HG03159 (cell line): Measurements from ENCODE around the gene PRM3.

Source experiments
- ATAC-seq: cut with Tn5 transposase; IDR thresholded peaks from one replicate; pipeline ENCODE4 v1.9.1; 2021; ENCODE audit warnings: mild to moderate bottlenecking, moderate library complexity; ENCODE audit not compliant: unreplicated experiment

Gene PRM3

GRCh38 chr16:11283820-11284248, 10.4 kb upstream of the PRM3 start:
- ATAC-seq, result no peak

DNA sequence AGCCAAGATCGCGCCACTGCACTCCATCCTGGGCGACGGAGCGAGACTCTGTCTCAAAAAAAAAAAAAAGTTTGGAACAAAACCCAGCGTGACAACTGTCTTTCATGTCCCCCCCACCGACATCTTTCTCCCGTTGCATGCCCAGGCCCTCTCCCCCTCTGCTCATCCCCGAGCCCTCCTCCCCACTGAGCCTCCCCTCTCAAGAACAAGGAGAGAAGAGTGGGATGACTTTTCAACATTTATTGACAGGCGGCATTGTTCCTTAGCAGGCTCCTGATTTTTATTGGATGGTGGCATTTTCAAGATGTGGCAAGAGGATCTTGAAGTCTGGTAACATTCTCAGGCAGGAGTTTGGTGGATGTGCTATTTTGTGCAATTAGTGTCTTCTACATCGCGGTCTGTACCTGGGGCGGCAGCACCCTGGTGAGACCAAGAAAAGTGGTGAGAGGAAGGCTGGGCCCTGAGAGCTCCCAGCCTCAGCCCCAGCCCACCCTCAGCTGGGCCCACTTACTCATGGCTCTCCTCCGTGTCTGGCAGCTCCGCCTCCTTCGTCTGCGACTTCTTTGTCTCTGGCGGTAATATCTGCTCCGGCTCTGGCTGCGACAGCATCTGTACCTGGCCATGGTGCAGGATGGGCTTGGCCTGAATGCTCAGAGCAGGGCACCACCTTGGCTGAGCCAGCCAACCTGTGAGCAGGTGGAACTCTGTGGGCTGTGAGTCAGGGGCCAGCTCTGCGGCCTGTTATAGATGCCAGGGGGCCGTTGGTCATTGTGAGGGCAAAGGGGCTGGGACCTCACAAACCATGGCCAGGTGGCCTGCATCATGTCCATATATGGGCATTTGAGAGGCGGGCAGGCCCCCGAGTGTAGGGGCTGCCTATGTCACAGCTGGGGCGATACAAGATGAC, 7.4 kb upstream of the PRM3 start, which contains the start of gene PRM1:
Gene PRM1 (minus strand): TSS at position 715 of the 907 bp plus-strand sequence. CDS start 92 bp downstream, at position 623.
- ATAC-seq, result no peak

GRCh38 chr16:11278681-11279628, 5.5 kb upstream of the PRM3 start:
- no peak for ATAC-seq

GRCh38 chr16:11277607-11278337, 4.3 kb upstream of the PRM3 start:
- no peak for ATAC-seq

GRCh38 chr16:11276896-11277593, 3.6 kb upstream of the PRM3 start:
- no peak for ATAC-seq

DNA sequence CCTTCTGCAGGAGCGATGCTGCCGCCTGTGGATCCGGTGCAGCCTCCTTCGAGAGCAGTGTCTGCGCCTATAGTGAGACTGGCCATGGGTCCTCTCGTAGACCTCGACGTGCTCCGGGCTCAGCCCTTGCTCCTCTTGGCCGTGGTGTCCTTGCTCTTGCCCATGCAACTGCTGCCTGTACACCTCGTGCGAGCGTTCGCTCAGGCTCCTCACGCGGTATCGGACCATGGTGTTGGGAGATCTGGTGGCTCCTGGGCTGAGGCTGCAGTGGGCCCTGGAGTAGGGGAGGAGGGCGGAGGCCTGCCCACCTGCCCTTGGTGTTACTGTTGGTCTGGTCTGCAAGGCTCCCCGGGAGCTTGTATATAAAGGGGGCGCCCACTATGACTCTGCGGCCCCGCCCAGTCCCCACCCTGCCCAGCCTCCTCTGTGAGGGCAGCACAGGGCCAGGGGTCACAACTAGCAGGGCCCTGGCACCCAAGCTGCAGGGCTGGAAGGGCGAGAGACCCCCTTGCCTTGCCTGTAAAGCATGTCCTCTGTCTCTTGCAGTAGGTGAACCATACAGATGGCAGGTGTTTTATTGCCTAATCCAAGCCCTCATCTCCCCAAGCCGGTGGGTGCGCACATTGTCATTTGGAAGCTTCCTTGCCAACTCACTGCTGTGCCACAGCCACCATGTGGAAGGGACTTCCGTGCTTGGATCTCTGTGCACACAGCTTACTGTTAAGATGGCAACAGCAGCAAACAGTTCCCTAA, 2.9 kb upstream of the PRM3 start, which contains the start of gene PRM2:
Gene PRM2 (minus strand): TSS at position 338 of the 753 bp plus-strand sequence. CDS start 110 bp downstream, at position 228.
- ATAC-seq, result no peak

- ATAC-seq, result no peak
Observed at GRCh38 chr16:11274964-11275363, 1.5 kb upstream of the PRM3 start.

- ATAC-seq, result no peak
Observed at GRCh38 chr16:11273721-11274324, 394 bp upstream of the PRM3 start.

- no peak for ATAC-seq
Observed at GRCh38 chr16:11272484-11272883, 945 bp downstream of the PRM3 start.

- no peak for ATAC-seq
Observed at GRCh38 chr16:11271610-11272009, 1.8 kb downstream of the PRM3 start.

DNA sequence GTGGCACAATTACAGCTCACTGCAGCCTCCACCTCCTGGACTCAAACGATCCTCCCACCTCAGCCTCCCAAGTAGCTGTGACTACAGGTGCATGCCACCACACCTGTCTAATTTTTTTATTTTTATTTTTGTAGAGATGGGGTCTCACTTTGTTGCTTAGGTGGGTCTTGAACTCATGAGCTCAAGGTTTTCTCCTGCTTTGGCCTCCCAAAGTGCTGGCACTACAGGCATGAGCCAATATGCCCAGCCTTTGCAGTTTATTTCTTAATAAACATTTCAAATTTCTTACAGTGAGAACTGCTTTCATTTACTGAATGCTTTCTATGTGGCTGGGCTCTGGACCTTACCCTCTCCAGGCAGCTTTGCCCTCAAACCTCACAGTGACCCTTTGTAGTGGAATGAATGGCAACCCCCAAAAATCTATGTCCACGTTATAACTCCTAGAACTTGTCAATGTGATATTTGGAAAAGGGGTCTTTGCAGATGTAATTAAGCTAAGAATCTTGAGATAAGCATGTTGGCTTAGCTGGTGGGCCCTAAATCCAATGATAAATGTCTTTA, 2.7 kb downstream of the PRM3 start:
- ATAC-seq, result no peak

GRCh38 chr16:11268921-11269375, 4.5 kb downstream of the PRM3 start, which contains the start of gene TNP2:
TNP2 (minus strand) TSS chr16:11269325; CDS start chr16:11269262, 63 bp downstream.
- no peak for ATAC-seq

DNA sequence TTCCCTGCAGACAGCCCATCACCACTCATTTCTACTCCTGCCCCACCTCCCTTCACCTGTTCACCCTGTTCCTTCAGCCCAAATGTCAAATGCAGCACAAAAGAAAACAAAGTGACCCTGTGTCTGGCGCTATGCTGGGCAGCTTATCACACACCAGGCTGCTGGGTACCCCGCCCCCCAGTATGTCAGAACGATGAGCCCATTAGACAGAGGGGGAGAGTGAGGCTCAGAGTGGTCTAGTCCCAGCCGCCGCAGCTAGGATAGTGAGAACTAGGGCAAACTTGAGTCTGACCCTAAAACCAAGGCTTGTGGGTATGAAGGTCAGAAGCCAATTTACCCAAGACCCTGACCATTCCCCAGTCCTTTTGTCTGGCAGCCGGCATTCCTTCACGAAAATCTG, 8.3 kb downstream of the PRM3 start:
- ATAC-seq, result no peak

DNA sequence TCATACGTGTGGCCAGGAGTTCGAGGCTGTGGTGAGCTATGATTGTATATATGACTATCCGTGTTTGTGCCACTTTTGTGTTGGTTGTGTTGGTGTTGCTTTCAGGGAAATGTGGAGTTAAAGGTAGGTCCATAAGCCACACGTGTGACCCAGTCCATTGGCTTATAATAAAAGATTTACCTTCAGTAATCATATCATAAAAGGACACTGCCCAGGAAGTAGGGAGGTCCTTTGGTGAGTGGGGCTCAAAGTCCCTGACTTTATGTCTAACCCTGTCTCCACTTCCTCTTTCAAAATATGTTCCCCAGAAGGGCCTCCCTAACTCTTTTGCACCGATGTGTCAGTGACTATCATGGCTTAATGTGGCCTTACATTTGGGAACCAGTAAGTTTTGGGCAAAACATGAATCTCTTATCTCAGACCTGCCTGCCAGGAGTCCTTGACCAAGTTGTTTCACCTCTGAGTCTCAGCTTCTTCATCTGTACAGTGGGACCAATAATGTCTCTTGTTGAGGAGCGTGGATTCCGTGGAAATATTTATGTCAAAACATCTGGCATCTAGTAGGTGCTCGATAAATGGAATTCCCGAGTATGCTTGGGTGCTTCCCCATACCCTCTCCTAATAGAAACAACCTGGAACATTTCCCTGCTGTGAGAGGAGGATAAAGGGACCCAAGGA, 9.1 kb downstream of the PRM3 start:
- no peak for ATAC-seq

DNA sequence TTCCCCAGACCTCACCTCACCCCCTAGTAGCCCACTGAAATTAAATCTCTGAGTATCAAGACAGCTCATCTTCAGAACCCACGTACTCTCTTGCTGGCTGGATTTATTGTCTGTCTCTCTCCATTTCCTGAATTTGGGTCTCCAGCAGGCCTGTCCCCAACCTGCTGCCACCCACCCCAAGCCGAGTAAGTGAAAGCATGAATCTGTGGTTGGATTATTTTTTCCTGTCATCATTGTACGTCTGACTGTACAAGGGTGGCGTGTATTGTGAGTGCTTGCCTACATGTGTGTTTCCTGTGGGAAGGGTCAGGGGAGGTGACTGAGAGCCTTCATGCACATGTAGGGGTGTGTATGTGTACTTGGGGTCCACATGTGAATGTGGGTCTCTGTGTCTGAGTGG, 9.7 kb downstream of the PRM3 start:
- ATAC-seq, result no peak

DNA sequence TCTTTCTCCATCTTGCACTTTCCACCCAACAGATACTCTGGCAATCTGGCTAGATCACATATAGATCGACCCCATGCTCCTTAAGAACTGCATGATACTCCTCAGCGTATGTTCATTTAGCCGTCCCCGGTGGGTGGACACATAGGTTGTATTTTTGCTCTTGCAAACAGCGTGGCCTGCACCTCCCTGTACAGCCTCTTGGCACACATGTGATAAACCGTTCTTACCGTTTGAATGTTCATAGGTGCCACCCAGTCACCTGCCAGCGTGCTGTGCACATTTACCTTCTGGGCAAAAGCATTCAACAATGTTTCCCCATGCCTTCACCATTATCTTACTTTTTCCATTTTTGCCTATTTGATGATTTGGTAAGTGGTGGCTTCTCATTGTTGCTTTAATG, 10.5 kb downstream of the PRM3 start:
- no peak for ATAC-seq

DNA sequence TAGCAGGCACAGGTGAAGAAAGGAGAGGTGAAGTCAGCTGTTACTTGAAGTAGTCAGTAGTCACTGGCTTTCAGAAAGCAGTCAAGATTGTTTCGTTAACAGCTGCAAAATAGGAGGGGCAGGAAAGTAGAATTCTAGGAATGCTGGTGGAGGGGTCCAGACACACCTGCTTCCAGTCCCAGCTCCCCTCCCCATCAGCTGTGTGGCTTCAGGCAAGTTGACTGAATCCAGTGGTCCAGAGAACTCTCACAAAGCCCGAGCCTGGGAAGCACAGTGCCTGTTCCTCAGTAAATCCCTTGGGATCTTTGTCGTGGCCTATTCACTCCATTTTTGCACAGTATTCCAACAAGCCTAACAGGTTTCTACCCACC, 12.8 kb downstream of the PRM3 start:
- no peak for ATAC-seq
